HEK293 (cell line): ENCODE results near the gene EXD3.

ENCODE experiments used
- CTCF ChIA-PET: fragments of 350-600 bp; formaldehyde crosslinking; extraction: SDS; loops from one replicate; lab custom pipeline; 2021; ENCODE audit warnings: antibody characterized with exemption; lab: Yijun Ruan, JAX
- POLR2A ChIA-PET: fragments of 300-600 bp; formaldehyde crosslinking; extraction: SDS; loops from one replicate; lab custom pipeline; 2020; ENCODE audit warnings: antibody characterized with exemption, inconsistent platforms; lab: Yijun Ruan, JAX
- H3K27ac ChIP-seq: fragments of 200-500 bp; sonication (Bioruptor generic); 2 replicates; pipeline ENCODE4 v1.5.1; 2014; ENCODE audit warnings: low read depth, low read length, control low read depth, inconsistent platforms; ENCODE audit errors: extremely low read depth
- H3K36me3 ChIP-seq, 2 experiments: fragments of 200-500 bp in 1 of 2; sonication (Bioruptor generic) in 1 of 2; 1 replicate in 1 of 2; 2 replicates in 1 of 2; pipeline ENCODE4 v1.5.1; 2014 to 2017; ENCODE audit warnings: inconsistent platforms in 2 of 2, low read length in 2 of 2; ENCODE audit not compliant: control insufficient read depth in 2 of 2, insufficient read depth in 1 of 2
- H3K4me1 ChIP-seq: fragments of 200-500 bp; sonication (Bioruptor generic); 2 replicates; pipeline ENCODE4 v1.5.1; 2014; ENCODE audit warnings: mild to moderate bottlenecking, low read length, inconsistent platforms; ENCODE audit not compliant: control insufficient read depth, insufficient read depth
- H3K4me3 ChIP-seq: 2 replicates; pipeline ENCODE4 v1.5.1; 2011; ENCODE audit warnings: low read depth, mild to moderate bottlenecking, control low read depth, low read length, moderate library complexity
- H3K9me3 ChIP-seq: fragments of 200-500 bp; sonication (Bioruptor generic); 2 replicates; pipeline ENCODE4 v1.5.1; 2014; ENCODE audit warnings: low read depth, low read length, inconsistent platforms; ENCODE audit not compliant: control insufficient read depth, insufficient read depth
- GLIS2 ChIP-seq: fragments of 450-650 bp; formaldehyde crosslinking; IDR thresholded peaks from 2 replicates; pipeline ENCODE4 v1.5.1; 2016; ENCODE audit warnings: missing biosample characterization, missing genetic modification characterization
- HIC1 ChIP-seq: fragments of 450-650 bp; formaldehyde crosslinking; IDR thresholded peaks from 2 replicates; pipeline ENCODE4 v1.5.1; 2016; ENCODE audit warnings: missing biosample characterization, missing genetic modification characterization
- ZFHX2 ChIP-seq: fragments of 450-650 bp; formaldehyde crosslinking; conservative IDR thresholded peaks from 2 replicates; pipeline ENCODE4 v1.5.1; 2016; ENCODE audit warnings: missing biosample characterization, missing genetic modification characterization
- ZFP69B ChIP-seq: fragments of 450-650 bp; formaldehyde crosslinking; IDR thresholded peaks from 2 replicates; pipeline ENCODE4 v1.5.1; 2016; ENCODE audit warnings: missing biosample characterization, missing genetic modification characterization
- ZIC2 ChIP-seq: fragments of 450-650 bp; formaldehyde crosslinking; IDR thresholded peaks from 2 replicates; pipeline ENCODE4 v1.5.1; 2016; ENCODE audit warnings: missing biosample characterization, missing genetic modification characterization
- ZNF280D ChIP-seq: fragments of 450-650 bp; formaldehyde crosslinking; IDR thresholded peaks from 2 replicates; pipeline ENCODE4 v1.5.1; 2016; ENCODE audit warnings: missing biosample characterization, missing genetic modification characterization
- ZNF48 ChIP-seq: fragments of 450-650 bp; formaldehyde crosslinking; IDR thresholded peaks from 2 replicates; pipeline ENCODE4 v1.5.1; 2016; ENCODE audit warnings: missing biosample characterization, missing genetic modification characterization
- ZNF704 ChIP-seq: fragments of 450-650 bp; formaldehyde crosslinking; IDR thresholded peaks from 2 replicates; pipeline ENCODE4 v1.5.1; 2016; ENCODE audit warnings: missing biosample characterization, missing genetic modification characterization
- ZSCAN5A ChIP-seq: fragments of 450-650 bp; formaldehyde crosslinking; IDR thresholded peaks from 2 replicates; pipeline ENCODE4 v1.5.1; 2016; ENCODE audit warnings: missing biosample characterization, missing genetic modification characterization

EXD3 gene

GRCh38 chr9:137321726-137322361 is 101.1 kb downstream of the EXD3 start (continued):
- TF ChIP-seq HIC1 (tag by site-specific recombination) (0 out of 2 replicates have a peak, but pooled peaks have one; percentile 27), ZNF280D (tag by site-specific recombination) (no peak), ZNF48 (tag by site-specific recombination) (no peak)

- H3K4me1 ChIP-seq: no peaks in the 10 kb centered on the region
- no peak for TF ChIP-seq ZSCAN5A
- TF ChIP-seq ZIC2: peak; percentile 79
- CTCF ChIA-PET: interaction anchor here (1.4 kb wide), 1 partner anchor 19 kb away, joined by 5 read pairs; the partner anchor contains the start of gene NRARP
- no peak overlapping the region for H3K27ac ChIP-seq
- H3K4me3 ChIP-seq: no peak overlapping the region
- POLR2A ChIA-PET: interaction anchor here (0.6 to 1.8 kb wide), 3 partner anchors 10 to 521 kb away, joined by 3 to 4 read pairs (median 4); partner anchors contain the start of gene NRARP
- H3K36me3 ChIP-seq: no peaks in the 10 kb centered on the region
- no peaks in the 10 kb centered on the region for H3K9me3 ChIP-seq
Observed at GRCh38 chr9:137320555-137321384, 102.2 kb downstream of the EXD3 start.

- Histone ChIP-seq H3K4me1 (no peaks in the 10 kb centered on the region), H3K27ac (no peak overlapping the region), H3K36me3 (no peaks in the 10 kb centered on the region), H3K4me3 (no peak overlapping the region), H3K9me3 (no peaks in the 10 kb centered on the region)
- ChIA-PET CTCF (interaction anchor here (0.6 to 1.4 kb wide), 2 partner anchors 18 to 74 kb away, joined by 4 to 5 read pairs; partner anchors contain the start of gene NRARP), POLR2A (interaction anchor here (0.6 to 1.8 kb wide), 4 partner anchors 9 to 520 kb away, joined by 3 to 6 read pairs (median 4); partner anchors contain the start of gene NRARP)
- TF ChIP-seq ZIC2: peak; percentile 40
- no peak for TF ChIP-seq ZFP69B (tag by site-specific recombination)
- TF ChIP-seq GLIS2 (tag by site-specific recombination): peak; percentile 8; the same call in 1 of the 2 replicates
- no peak for TF ChIP-seq ZNF704 (tag by site-specific recombination)
- 0 out of 2 replicates have a peak, but pooled peaks have one; percentile 5 for TF ChIP-seq ZFHX2 (tag by site-specific recombination)
Observed at GRCh38 chr9:137319739-137320551, 103.0 kb downstream of the EXD3 start.
